HG03460 (cell line): ENCODE measurements around the gene PREB.
"Not testable (repeated sequence)": the region's sequence is repeated elsewhere in the genome, so short reads cannot be mapped to it uniquely, and the experiment has no call there.

ENCODE experiments used
- ATAC-seq: cut with Tn5 transposase; IDR thresholded peaks from one replicate; pipeline ENCODE4 v1.9.1; 2021; ENCODE audit not compliant: unreplicated experiment

PREB gene

DNA sequence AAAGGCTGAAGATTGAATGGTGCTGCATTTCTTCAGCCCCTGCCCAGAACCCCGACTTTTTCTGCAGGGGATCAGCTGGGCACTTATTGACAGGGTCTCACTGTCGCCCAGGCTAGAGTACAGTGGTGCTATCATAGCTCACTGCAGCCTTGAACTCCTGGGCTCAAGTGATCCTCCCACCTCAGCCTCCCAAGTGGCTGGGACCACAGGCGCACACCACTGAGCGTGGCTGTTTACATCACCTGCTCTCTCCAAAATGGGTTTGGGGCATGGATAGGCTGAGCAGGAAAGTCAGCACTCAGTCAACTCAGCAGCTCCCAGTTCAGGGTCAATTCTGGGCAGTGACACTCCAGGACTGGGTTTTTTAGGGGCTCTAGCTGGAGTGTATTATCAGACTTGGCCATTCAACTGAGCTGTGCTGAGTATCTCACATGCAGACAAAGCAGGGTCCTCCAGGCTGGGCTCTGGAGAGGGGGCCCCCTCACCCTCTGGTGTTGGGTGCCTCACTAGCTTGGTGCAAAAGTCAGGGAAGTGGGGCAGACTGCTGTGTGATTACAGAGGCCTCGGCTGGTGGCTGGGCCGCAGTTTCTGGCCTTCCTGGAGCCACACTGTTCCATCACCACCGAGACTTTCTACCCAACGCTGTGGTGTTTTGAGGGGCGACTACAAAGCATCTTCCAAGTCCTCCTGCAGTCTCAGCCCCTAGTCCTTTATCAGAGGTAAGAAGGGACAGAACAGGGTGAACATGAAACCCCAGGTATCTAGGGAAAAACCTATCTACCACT, 6.4 kb downstream of the PREB start:
- ATAC-seq = no peak

DNA sequence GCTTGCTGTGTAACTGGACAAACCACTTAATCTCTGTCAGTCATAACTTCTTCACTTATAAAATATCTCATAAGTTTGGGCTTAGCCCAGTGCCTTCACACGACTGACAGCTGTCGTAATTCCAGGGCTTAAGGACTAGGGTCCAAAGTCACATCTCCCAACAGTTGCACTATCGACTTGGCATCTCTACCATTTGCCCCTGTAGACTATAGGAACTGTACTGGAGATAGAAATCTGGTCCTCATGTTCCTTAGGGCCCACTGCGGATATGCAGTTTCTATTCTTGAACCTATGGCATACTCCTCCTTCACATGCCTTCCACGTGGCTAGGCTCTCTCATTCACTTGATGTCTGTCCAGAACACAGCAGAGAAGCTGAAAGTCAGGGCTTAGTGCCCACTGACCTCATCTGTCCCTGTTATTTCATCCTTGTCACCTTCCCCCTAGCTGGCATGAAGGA, 8.2 kb downstream of the PREB start:
- ATAC-seq = no peak

DNA sequence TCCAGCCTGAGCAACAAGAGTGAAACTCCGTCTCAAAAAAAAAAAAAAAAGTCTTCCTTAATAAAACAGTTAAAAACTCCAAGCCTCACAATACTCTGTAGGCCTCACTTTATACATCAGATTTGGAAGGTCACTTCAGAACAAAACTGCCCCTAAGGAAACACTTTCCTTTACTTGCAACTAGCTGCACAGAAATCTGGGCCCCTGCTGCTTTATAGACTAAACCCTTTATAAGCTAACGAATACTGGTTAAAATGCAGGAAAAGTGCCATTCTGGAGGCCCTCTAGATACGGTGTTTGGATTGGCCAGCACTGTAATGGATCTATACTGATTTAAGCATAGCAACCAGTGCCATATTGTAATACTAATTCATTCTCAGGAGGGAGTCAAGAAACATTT, 9.3 kb downstream of the PREB start:
- ATAC-seq = no peak

DNA sequence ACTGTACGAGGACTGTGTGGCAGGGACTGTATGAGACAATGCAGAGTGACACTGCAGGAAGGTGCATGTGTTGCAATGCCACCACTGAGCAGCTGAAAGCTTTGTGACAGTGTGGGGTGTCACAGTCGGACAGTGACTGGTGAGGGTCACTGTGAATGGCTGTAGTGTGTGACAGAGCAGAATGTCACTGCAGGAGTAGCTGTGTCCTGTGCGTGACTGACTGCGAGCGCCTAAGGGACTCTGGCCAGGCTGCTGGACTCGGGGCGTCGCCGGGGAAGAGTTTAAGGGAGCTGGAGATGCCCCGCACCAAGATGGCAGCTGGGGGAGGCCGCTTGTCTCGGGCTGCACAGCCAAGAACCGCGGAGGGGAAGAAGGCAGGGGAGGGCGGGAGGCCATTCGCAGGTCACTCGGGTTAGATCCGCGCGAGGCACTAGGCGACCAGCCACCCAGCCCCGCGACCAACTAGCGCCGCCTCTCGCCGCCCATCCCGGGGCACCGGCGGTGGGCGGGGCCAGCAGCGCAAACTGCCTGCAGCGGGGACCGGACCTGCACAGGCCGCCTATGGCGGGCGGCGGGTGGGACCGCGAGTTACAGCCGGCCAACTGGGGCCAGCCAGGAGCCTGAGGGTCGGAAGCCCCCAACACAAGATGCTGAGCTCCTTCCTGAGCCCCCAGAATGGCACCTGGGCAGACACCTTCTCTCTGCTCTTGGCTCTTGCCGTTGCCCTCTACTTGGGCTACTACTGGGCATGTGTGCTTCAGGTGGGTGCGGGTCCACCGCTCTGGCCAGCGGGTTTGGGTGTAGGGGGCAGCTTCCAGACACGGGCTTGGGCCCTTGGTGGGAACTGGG, 10.9 kb downstream of the PREB start, which contains the start of gene ABHD1:
ABHD1 (plus strand) TSS at position 514 of the 849 bp plus-strand sequence; CDS start at position 648, 134 bp downstream.
- ATAC-seq = no peak

DNA sequence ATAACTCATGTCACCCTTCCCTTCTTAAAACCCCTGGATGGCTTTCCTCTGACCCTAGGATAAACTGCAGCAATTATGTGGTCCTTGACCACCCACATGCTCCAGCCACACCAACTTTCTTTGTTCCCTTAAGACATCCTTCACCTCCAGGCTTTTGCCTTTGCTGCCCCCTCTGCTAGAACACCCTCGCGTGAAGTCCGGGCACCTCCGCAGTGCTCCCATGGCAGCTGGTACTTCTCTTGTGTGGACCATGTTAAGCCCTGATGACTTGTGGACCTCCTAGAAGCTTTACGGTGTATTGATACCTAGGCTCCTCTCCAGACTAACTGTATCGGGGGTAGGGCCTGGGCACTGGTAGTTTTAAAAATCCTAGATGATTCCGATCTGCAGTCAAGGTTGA, 11.6 kb downstream of the PREB start:
- ATAC-seq = no peak

DNA sequence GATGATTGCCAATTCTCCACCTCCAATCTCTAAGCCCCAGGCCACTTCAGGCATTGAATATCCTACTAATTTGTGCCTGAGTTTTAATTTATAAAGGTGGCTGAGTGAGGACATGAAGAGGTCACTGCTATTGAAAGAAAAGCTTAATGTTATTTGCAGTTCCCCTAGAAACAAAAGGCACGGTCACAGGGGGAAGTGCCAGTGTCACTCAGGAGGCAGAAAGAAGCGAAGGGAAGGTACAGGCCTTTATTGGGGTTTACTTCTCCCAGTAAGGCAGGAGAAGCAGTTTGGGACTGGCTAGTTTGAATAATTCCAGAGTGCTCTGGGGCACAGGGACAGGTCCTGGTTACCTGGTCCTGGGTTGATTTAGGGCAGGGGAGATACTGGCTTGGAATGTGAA, 12.5 kb downstream of the PREB start:
- ATAC-seq = no peak

DNA sequence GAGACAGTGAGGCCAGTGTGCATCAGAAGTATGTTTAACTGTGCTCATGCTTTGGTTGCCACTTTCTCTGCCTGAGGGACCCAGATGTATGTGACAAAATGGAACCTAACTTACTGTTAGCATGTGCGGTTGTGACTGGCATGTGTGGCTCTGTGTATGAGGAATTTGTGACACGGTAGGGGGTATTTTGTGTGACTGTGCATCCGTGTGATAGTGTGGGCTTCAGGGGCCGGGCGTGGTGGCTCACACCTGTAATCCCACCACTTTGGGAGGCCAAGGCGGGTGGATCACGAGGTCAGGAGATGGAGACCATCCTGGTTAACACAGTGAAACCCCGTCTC, 15.1 kb downstream of the PREB start:
- ATAC-seq = not testable (repeated sequence)

DNA sequence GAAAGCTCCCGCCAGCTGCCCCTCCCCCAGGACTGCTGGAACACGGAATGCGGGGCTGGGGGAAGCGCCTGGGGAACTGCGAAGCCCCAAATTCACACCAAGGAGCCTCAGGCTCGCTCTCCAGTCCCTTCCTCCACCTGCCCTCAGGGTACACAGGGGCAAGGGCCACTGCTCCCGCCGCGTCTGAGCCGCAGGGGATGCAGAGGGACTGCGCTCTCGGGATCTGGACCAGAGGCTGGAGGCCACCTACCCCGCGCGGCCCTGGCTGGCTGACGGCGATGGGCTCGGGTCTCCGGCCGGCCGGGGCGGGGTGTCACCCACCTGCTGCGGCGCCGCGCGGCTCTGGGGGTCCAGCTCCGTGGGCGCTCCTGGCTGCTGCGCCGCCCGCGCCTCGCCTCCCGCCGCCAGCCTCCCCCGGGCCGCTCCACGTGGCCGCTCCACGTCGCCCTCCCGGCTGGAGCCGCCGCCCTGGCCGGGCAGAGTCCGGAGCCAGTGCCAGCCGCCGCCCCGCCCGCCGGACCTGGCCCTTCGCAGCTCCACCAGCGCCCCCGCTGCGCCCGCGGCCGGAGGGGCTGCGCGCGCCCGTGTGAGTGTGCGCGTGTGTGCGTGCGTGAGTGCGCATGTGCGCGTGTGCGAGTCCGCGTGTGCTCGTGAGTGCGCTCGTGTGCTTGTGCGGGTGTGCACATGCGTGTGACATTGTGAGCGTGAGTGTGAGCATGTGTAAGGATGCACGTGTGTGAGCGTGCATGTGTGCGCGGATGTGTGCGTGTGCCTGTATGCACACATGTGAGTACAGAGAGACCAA, 15.7 kb downstream of the PREB start, which contains the start of gene CGREF1:
CGREF1 (minus strand) TSS at position 604 of the 805 bp plus-strand sequence. CDS start 14,762 bp downstream, outside the sequence.
- no peak for ATAC-seq

DNA sequence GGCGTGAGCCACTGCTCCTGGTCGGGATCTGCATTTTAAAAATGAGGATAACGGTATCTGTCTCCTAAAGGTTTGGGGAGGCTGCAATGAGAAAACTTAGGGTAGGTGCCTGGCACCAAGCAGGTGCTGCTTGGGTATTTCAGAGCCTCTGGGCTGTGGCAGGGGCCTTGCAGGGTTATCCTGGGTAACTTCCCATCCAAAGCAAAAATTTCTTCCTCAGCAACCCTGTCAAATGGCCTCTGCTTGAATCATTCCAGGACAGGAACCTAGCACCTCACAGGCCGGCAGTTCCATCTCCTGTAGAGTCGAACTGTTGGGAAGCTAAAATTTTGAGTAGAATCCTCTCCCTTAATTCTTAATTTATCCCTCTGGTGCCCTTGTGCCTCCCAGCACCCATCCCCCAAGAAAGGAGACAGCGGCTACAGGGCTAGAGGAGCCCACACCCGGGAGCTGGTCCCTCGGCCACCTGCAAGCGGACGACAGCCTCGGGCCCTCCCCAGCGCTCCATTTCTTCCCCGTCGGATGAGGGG, 16.4 kb downstream of the PREB start:
- ATAC-seq = no peak

DNA sequence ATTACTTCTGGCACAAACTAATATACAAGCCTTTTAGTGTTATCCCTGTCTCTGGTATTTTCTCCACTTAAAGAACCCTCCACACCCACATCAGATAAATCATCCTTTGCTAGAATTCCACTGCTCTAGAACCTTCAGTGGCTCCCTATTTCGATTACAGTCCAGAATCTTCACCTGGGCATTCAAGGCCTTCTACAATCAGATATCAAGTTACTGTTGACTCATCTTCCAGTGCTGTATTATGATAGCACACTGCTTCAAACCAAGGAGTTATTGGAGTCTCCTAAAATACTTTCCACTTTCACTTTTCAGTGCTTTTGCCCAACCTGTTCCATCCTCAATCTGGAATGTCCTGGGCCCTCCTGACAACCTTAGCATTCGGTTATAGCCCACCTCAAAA, 18.9 kb downstream of the PREB start:
- no peak for ATAC-seq

DNA sequence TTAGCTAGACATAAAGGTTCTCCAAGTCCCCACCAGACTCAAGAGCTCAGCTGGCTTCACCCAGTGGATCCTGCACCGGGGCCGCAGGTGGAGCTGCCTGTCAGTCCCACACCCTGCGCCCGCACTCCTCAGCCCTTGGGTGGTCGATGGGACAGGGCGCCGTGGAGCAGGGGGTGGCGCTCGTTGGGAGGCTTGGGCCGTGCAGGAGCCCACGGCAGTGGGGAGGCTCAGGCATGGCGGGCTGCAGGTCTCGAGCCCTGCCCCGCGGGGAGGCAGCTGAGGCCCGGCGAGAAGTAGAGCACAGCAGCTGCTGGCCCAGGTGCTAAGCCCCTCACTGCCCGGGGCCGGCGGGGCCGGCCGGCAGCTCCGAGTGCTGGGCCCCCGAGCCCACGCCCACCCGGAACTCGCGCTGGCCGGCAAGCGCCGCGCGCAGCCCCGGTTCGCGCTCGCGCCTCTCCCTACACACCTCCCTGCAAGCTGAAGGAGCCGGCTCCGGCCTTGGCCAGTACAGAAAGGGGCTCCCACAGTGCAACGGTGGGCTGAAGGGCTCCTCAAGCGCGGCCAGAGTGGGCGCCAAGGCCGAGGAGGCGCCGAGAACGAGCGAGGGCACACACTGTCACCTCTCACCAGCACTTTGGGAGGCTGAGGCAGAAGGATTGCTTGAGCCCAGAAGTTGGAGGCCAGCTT, 22.9 kb downstream of the PREB start:
- ATAC-seq = not testable (repeated sequence)

DNA sequence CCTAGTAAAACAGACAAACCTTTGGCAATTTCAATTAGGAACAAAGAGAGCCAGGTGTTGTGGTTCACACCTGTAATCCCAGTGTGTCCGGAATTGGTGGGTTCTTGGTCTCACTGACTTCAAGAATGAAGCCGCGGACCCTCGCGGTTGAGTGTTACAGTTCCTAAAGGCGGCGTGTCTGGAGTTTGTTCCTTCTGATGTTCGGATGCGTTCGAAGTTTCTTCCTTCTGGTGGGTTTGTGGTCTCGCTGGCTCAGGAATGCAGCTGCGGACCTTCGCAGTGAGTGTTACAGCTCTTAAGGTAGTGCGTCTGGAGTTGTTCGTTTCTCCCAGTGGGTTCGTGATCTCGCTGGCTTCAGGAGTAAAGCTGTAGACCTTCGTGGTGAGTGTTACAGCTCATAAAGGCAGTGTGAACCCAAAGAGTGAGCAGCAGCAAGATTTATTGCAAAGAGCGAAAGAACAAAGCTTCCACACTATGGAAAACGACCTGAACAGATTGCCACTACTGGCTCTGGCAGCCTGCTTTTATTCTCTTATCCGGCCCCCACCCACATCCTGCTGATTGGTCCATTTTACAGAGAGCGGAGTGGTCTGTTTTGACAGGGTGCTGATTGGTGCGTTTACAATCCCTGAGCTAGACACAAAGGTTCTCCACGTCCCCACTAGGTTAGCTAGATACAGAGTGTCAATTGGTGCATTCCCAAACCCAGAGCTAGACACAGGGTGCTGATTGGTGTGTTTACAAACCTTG, 23.7 kb downstream of the PREB start:
- not testable (repeated sequence) for ATAC-seq

DNA sequence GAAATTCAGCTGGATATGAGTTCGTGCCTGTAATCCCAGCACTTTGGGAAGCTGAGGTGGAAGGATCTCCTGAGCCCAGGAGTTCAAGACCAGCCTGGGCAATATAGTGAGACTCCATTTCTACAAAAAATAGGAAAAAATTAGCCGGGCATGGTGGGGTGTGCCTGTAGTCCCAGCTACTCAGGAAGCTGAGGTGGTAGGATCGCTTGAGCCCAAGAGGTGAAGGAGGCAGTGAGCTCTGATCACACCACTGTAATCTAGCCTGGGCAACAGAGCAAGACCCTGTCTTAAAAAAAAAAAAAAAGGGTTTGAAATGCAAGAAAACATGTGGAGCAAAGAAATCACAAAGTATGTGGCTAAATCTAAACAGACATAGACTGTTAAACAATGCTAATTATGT, 25.4 kb downstream of the PREB start:
- ATAC-seq = no peak

DNA sequence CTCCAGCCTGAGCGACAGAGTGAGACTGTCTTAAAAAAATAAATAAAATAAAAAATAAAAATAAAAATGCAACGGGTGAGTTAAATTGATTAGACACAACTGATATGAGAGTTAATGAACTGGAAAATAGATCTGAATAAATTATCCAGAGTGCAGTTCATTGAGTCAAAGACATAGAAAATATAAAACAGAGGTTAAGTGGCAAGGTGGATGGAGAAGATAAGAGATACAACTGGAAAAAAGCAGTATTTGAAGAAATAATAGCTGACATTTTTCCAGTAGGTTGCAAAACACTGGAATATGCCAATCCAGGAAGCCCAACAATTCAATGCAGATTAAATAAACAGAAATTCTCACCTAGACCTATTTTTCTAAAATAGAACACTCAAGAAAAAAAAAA, 26.2 kb downstream of the PREB start:
- no peak for ATAC-seq

DNA sequence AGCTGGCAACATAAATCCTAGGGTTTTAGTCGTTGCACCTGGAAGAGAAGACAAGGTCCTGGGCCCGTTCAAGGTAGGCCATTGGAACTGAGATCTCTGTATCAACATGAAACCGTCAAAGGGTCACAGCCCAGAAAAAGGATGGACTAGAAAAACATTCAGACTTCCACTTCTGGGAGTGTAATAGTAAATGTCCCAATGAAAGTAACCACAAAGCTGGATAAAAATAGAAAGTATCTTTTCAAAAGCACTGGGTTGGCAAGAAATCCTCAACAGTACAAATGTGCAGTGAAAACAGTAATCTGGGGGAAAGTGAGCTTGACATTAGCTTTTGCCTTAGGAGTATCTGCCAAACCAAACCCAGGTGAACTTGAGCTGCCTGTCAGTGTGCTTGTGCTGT, 28.5 kb downstream of the PREB start:
- ATAC-seq = no peak

DNA sequence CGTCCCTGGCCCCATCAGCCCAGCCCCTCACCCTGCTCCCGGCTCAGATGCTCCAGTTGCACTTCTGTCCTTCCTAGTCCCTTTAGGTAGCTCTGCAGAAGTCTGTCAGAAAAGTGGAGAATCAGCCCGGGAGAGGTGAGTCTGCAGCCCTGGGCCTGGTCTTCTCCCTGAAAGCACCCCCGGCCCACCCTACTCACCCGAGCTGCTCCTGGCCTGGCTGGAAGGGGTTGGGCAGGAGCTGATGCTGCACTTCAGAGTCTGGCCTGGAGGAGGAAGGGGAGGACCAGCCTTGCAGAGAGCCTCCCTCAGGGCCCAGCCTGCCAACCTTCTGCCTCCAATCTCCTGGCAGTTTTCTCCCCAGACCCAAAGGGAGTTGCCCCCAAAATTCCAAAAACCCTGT, 32.1 kb downstream of the PREB start:
- no peak for ATAC-seq

DNA sequence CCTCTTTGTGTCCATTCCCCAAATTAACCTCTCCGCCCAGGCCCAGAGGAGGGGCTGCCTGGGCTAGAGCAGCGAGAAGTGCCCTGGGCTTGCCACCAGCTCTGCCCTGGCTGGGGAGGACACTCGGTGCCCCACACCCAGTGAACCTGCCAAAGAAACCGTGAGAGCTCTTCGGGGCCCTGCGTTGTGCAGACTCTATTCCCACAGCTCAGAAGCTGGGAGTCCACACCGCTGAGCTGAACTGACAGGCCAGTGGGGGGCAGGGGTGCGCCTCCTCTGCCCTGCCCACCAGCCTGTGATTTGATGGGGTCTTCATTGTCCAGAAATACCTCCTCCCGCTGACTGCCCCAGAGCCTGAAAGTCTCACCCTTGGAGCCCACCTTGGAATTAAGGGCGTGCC, 34.4 kb downstream of the PREB start:
- no peak for ATAC-seq

DNA sequence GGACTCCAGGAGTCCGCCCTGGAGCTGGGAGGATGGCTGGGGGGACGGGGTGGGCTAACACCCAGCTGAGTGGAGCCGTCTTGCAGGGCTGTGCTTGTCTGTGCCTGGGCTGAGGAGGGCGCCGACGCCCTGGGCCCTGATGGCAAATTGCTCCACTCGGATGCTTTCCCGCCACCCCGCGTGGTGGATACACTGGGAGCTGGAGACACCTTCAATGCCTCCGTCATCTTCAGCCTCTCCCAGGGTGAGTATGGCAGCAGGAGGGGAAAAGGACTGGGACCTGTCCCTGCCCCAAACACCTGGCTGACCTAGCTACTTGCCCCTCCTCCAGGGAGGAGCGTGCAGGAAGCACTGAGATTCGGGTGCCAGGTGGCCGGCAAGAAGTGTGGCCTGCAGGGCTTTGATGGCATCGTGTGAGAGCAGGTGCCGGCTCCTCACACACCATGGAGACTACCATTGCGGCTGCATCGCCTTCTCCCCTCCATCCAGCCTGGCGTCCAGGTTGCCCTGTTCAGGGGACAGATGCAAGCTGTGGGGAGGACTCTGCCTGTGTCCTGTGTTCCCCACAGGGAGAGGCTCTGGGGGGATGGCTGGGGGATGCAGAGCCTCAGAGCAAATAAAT, 35.0 kb downstream of the PREB start:
- no peak for ATAC-seq

DNA sequence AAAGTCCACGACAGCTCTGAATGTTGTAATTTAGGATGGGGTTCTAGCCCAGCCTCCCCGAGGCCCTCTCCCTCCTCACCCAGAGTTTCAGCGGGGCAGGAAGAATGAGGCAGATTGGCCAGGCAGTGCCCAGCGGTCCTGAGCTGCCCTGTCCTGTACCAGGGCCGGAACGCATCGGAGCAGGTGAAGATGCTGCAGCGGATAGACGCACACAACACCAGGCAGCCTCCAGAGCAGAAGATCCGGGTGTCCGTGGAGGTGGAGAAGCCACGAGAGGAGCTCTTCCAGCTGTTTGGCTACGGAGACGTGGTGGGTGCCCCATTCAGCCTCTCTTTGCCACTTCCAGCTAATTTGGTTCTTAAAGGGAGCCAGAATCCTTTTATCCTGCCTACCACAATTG, 37.1 kb downstream of the PREB start:
- ATAC-seq = no peak
